H9 (cell line): ENCODE data around the gene TNFAIP6. TPM values are rescaled to one million over a fixed set of nuclear protein-coding genes. Genes with fewer than 3 reads are reported as not detected.

Source experiments
- DNase-seq: peaks from one replicate; pipeline ENCODE4 v3.0.0-alpha.2; 2017
- H2AFZ ChIP-seq: one replicate; pipeline ENCODE4 v1.6.1; 2013; ENCODE audit warnings: mild to moderate bottlenecking, low read length, control low read depth, moderate library complexity
- H2AK5ac ChIP-seq: 2 replicates; pipeline ENCODE4 v1.6.1; 2013; ENCODE audit warnings: low read length, control low read depth, mixed read lengths; ENCODE audit not compliant: insufficient read length
- H2BK120ac ChIP-seq: one replicate; pipeline ENCODE4 v1.6.1; 2013; ENCODE audit warnings: low read depth, mild to moderate bottlenecking, low read length, control low read depth, inconsistent platforms; ENCODE audit not compliant: poor library complexity, severe bottlenecking
- H2BK12ac ChIP-seq: 2 replicates; pipeline ENCODE4 v1.6.1; 2013; ENCODE audit warnings: low read length, control low read depth, mixed read lengths, low read depth; ENCODE audit not compliant: insufficient read length
- H2BK15ac ChIP-seq: 2 replicates; pipeline ENCODE4 v1.6.1; 2013; ENCODE audit warnings: low read depth, low read length, control low read depth
- H2BK20ac ChIP-seq: one replicate; pipeline ENCODE4 v1.6.1; 2013; ENCODE audit warnings: low read depth, mild to moderate bottlenecking, low read length, control low read depth, inconsistent platforms; ENCODE audit not compliant: poor library complexity, severe bottlenecking
- H2BK5ac ChIP-seq: 2 replicates; pipeline ENCODE4 v1.6.1; 2013; ENCODE audit warnings: low read length, control low read depth, mixed read lengths; ENCODE audit not compliant: insufficient read length
- H3K14ac ChIP-seq: 2 replicates; pipeline ENCODE4 v1.6.1; 2013; ENCODE audit warnings: low read length, control low read depth; ENCODE audit not compliant: insufficient read depth
- H3K18ac ChIP-seq: 2 replicates; pipeline ENCODE4 v1.6.1; 2013; ENCODE audit warnings: low read depth, mild to moderate bottlenecking, mixed read lengths, low read length, control low read depth; ENCODE audit not compliant: insufficient read length
- H3K23ac ChIP-seq: 2 replicates; pipeline ENCODE4 v1.6.1; 2013; ENCODE audit warnings: low read length, control low read depth, mixed read lengths, low read depth; ENCODE audit not compliant: insufficient read length
- H3K23me2 ChIP-seq: 2 replicates; pipeline ENCODE4 v1.6.1; 2013; ENCODE audit warnings: low read depth, mild to moderate bottlenecking, mixed read lengths, low read length, control low read depth; ENCODE audit not compliant: insufficient read length, poor library complexity, severe bottlenecking
- H3K27ac ChIP-seq: 2 replicates; pipeline ENCODE4 v1.5.1; 2013; ENCODE audit warnings: low read length, control low read depth, mixed read lengths, low read depth; ENCODE audit not compliant: insufficient read length
- H3K27me3 ChIP-seq: 2 replicates; pipeline ENCODE4 v1.6.1; 2013; ENCODE audit warnings: low read length, control low read depth, inconsistent platforms; ENCODE audit not compliant: insufficient read depth
- H3K4ac ChIP-seq: 2 replicates; pipeline ENCODE4 v1.6.1; 2013; ENCODE audit warnings: low read depth, mild to moderate bottlenecking, control low read depth, inconsistent platforms, low read length, moderate library complexity
- H3K4me1 ChIP-seq: 2 replicates; pipeline ENCODE4 v1.6.1; 2013; ENCODE audit warnings: low read length, control low read depth, inconsistent platforms; ENCODE audit not compliant: insufficient read depth
- H3K4me2 ChIP-seq: 2 replicates; pipeline ENCODE4 v1.6.1; 2013; ENCODE audit warnings: low read length, control low read depth, mixed read lengths; ENCODE audit not compliant: insufficient read length, insufficient read depth
- H3K56ac ChIP-seq: 2 replicates; pipeline ENCODE4 v1.6.1; 2013; ENCODE audit warnings: low read depth, mild to moderate bottlenecking, mixed read lengths, low read length, control low read depth; ENCODE audit not compliant: insufficient read length
- H3K79me1 ChIP-seq: 2 replicates; pipeline ENCODE4 v1.6.1; 2013; ENCODE audit warnings: low read depth, mild to moderate bottlenecking, moderate library complexity, low read length, control low read depth, inconsistent platforms; ENCODE audit not compliant: insufficient read depth, poor library complexity, severe bottlenecking
- H3K79me2 ChIP-seq: 2 replicates; pipeline ENCODE4 v1.6.1; 2013; ENCODE audit warnings: low read length, control low read depth, inconsistent platforms; ENCODE audit not compliant: insufficient read depth
- H3K9ac ChIP-seq: 2 replicates; pipeline ENCODE4 v1.6.1; 2013; ENCODE audit warnings: low read length, control low read depth, mixed read lengths; ENCODE audit not compliant: insufficient read length; ENCODE audit errors: extremely low read depth
- H3K9me3 ChIP-seq: one replicate; pipeline ENCODE4 v1.6.1; 2013; ENCODE audit warnings: low read depth, low read length, inconsistent platforms; ENCODE audit not compliant: control insufficient read depth
- H3T11ph ChIP-seq: one replicate; pipeline ENCODE4 v1.6.1; 2013; ENCODE audit warnings: mild to moderate bottlenecking, low read length, control low read depth, inconsistent platforms
- H4K20me1 ChIP-seq: one replicate; pipeline ENCODE4 v1.6.1; 2013; ENCODE audit not compliant: control insufficient read depth, insufficient read length, insufficient read depth
- H4K5ac ChIP-seq: 2 replicates; pipeline ENCODE4 v1.6.1; 2013; ENCODE audit warnings: low read depth, mild to moderate bottlenecking, mixed read lengths, low read length, control low read depth; ENCODE audit not compliant: insufficient read length
- H4K8ac ChIP-seq: replicated peaks from 2 replicates; pipeline ENCODE4 v1.6.1; 2013; ENCODE audit warnings: low read length, control low read depth, mixed read lengths, low read depth; ENCODE audit not compliant: insufficient read length
- H4K91ac ChIP-seq: 2 replicates; pipeline ENCODE4 v1.6.1; 2013; ENCODE audit warnings: low read depth, mild to moderate bottlenecking, moderate library complexity, mixed read lengths, low read length, control low read depth; ENCODE audit not compliant: insufficient read length
- H3K27ac Mint-ChIP-seq, 3 experiments: 2 replicates in 2 of 3; 3 replicates in 1 of 3; pipeline ENCODE4 v1.8.0; 2020 to 2021; ENCODE audit warnings: mixed read lengths in 3 of 3, mild to moderate bottlenecking in 1 of 3, moderate library complexity in 1 of 3
- H3K27me3 Mint-ChIP-seq: 2 replicates; pipeline ENCODE4 v1.8.0; 2021; ENCODE audit warnings: low read depth, mild to moderate bottlenecking, moderate library complexity, mixed read lengths
- H3K36me3 Mint-ChIP-seq, 3 experiments: 2 replicates in 2 of 3; 3 replicates in 1 of 3; pipeline ENCODE4 v1.8.0; 2020 to 2021; ENCODE audit warnings: low read depth in 3 of 3, mixed read lengths in 3 of 3; ENCODE audit not compliant: insufficient read depth in 1 of 3
- H3K4me1 Mint-ChIP-seq, 2 experiments: 2 replicates each; pipeline ENCODE4 v1.8.0; 2020; ENCODE audit warnings: mixed read lengths in 2 of 2
- H3K4me3 Mint-ChIP-seq, 2 experiments: 2 replicates in 1 of 2; 3 replicates in 1 of 2; pipeline ENCODE4 v1.8.0; 2020 to 2021; ENCODE audit warnings: mild to moderate bottlenecking in 2 of 2, mixed read lengths in 2 of 2, moderate library complexity in 1 of 2
- H3K9me3 Mint-ChIP-seq, 2 experiments: 2 replicates in 1 of 2; 3 replicates in 1 of 2; pipeline ENCODE4 v1.8.0; 2020; ENCODE audit warnings: mild to moderate bottlenecking in 2 of 2, mixed read lengths in 2 of 2, moderate library complexity in 1 of 2
- CTCF ChIP-seq: fragments of 200-600 bp; sonication (generic); conservative IDR thresholded peaks from 3 replicates; pipeline ENCODE4 v1.8.0; 2021; ENCODE audit warnings: antibody characterized with exemption, mild to moderate bottlenecking
- WGBS: extraction: QIAGEN DNeasy Blood & Tissue Kit; methylation state at CpG from one replicate; pipeline ENCODE4 v1.1.7; 2013; ENCODE audit warnings: missing lambda C conversion rate, low lambda C conversion rate, mixed read lengths; ENCODE audit not compliant: insufficient read length; ENCODE audit errors: extremely low coverage; 5-methylcytosine and 5-hydroxymethylcytosine counted together
- total RNA-seq: library from RNA; stranded (reverse); gene quantifications from 2 replicates; pipeline ENCODE4 v1.2.1, GENCODE V29; 2021

Gene TNFAIP6
- total RNA-seq, 1 experiment from 2014 or later, result 1.2 TPM

- Histone ChIP-seq H3T11ph (no peak overlapping the region), H4K8ac (no peak overlapping the region), H3K18ac (no peak overlapping the region), H3K23me2 (no peaks in the 10 kb centered on the region), H2AK5ac (no peak overlapping the region), H3K56ac (no peak overlapping the region), H2BK15ac (no peak overlapping the region), H2BK20ac (no peak overlapping the region), H2BK120ac (no peak overlapping the region), H3K4me1 (peaks cover 2% of the 10 kb centered on the region), H4K5ac (no peak overlapping the region), H3K79me2 (no peaks in the 10 kb centered on the region), H4K91ac (no peak overlapping the region), H2AFZ (no peak overlapping the region), H3K27ac (no peak overlapping the region), H2BK5ac (no peak overlapping the region), H3K9me3 (no peaks in the 10 kb centered on the region), H3K4me2 (no peak overlapping the region), H2BK12ac (no peak overlapping the region), H3K79me1 (no peaks in the 10 kb centered on the region), H3K9ac (no peak overlapping the region), H3K27me3 (no peaks in the 10 kb centered on the region), H3K4ac (no peak overlapping the region), H3K14ac (no peak overlapping the region), H4K20me1 (no peaks in the 10 kb centered on the region), H3K23ac (no peak overlapping the region)
- Mint-ChIP-seq H3K4me3 (no peak overlapping the region), H3K36me3 (peaks cover 7 to 13% (median 11%) of the 10 kb centered on the region in 3 experiments), H3K4me1 (peaks cover 44 to 46% of the 10 kb centered on the region in 2 experiments), H3K27me3 (no peaks in the 10 kb centered on the region), H3K27ac (no peak overlapping the region), H3K9me3 (peaks cover 11 to 12% of the 10 kb centered on the region in 2 experiments)
- no CpG with 5 or more reads among the region's 2 CpGs for WGBS
- DNase-seq, result no peak
- no peak for TF ChIP-seq CTCF
Observed at GRCh38 chr2:151336863-151337371, 20.5 kb upstream of the TNFAIP6 start.
